HepG2 (cell line): Measurements from ENCODE around the gene UNG. TPM values are rescaled to one million over a fixed set of nuclear protein-coding genes. Genes with fewer than 3 reads are reported as not detected.

ENCODE experiments used
- ATAD3A ChIP-seq: sonication (generic); formaldehyde crosslinking; IDR thresholded peaks from 2 replicates; pipeline ENCODE4 v1.4.0; 2020; ENCODE audit warnings: missing genetic modification reagents
- FOXM1 ChIP-seq: sonication (generic); formaldehyde crosslinking; IDR thresholded peaks from 2 replicates; pipeline ENCODE4 v1.5.0; 2020; ENCODE audit warnings: missing genetic modification reagents
- FUBP1 ChIP-seq: sonication (generic); formaldehyde crosslinking; IDR thresholded peaks from 2 replicates; pipeline ENCODE4 v1.5.1; 2020; ENCODE audit warnings: missing genetic modification reagents, mild to moderate bottlenecking, borderline replicate concordance
- NR1H2 ChIP-seq: sonication (generic); formaldehyde crosslinking; IDR thresholded peaks from 2 replicates; pipeline ENCODE4 v1.8.1; 2022; ENCODE audit warnings: low read depth, missing genetic modification reagents, borderline replicate concordance
- NR2F6 ChIP-seq, 2 experiments: IDR thresholded peaks; 2 replicates each; pipeline ENCODE4 v1.6.1; 2016; ENCODE audit warnings: antibody characterized with exemption in 1 of 2, mild to moderate bottlenecking in 1 of 2
- PCBP1 ChIP-seq: fragments of 200-400 bp; formaldehyde crosslinking; IDR thresholded peaks from 2 replicates; pipeline ENCODE4 v1.6.1; 2017; ENCODE audit warnings: mild to moderate bottlenecking, low read depth, low read length, borderline replicate concordance
- REL ChIP-seq: sonication (generic); formaldehyde crosslinking; conservative IDR thresholded peaks from 2 replicates; pipeline ENCODE4 v1.8.0; 2022; ENCODE audit warnings: mild to moderate bottlenecking, missing genetic modification reagents, moderate library complexity
- SNRNP70 ChIP-seq: fragments of 200-400 bp; formaldehyde crosslinking; IDR thresholded peaks from 2 replicates; pipeline ENCODE4 v1.6.1; 2017; ENCODE audit warnings: mild to moderate bottlenecking, low read depth, low read length, moderate library complexity
- SP5 ChIP-seq: IDR thresholded peaks from 2 replicates; pipeline ENCODE4 v1.6.1; 2016; ENCODE audit warnings: low read depth, borderline replicate concordance
- THAP11 ChIP-seq: IDR thresholded peaks from 2 replicates; pipeline ENCODE4 v1.6.1; 2016; ENCODE audit warnings: missing biosample characterization, missing genetic modification reagents
- THAP7 ChIP-seq: sonication (generic); formaldehyde crosslinking; IDR thresholded peaks from 2 replicates; pipeline ENCODE4 v1.8.1; 2023; ENCODE audit warnings: mild to moderate bottlenecking, missing genetic modification reagents
- UBTF ChIP-seq: sonication (generic); formaldehyde crosslinking; IDR thresholded peaks from 2 replicates; pipeline ENCODE4 v1.4.0; 2020; ENCODE audit warnings: mild to moderate bottlenecking, missing genetic modification reagents
- ZFP91 ChIP-seq: sonication (generic); formaldehyde crosslinking; IDR thresholded peaks from 2 replicates; pipeline ENCODE4 v1.9.0; 2022; ENCODE audit warnings: missing genetic modification reagents, mild to moderate bottlenecking, borderline replicate concordance
- ZNF264 ChIP-seq: sonication (generic); formaldehyde crosslinking; IDR thresholded peaks from 2 replicates; pipeline ENCODE4 v1.4.0; 2020; ENCODE audit warnings: missing genetic modification reagents
- ZNF501 ChIP-seq: sonication (generic); formaldehyde crosslinking; IDR thresholded peaks from 2 replicates; pipeline ENCODE4 v1.5.1; 2020; ENCODE audit warnings: mild to moderate bottlenecking, moderate library complexity, missing genetic modification reagents
- ZNF563 ChIP-seq: sonication (generic); formaldehyde crosslinking; IDR thresholded peaks from 2 replicates; pipeline ENCODE4 v1.8.0; 2022; ENCODE audit warnings: mild to moderate bottlenecking, moderate library complexity, missing genetic modification reagents
- ZNF569 ChIP-seq: sonication (generic); formaldehyde crosslinking; IDR thresholded peaks from 2 replicates; pipeline ENCODE4 v1.5.0; 2020; ENCODE audit warnings: mild to moderate bottlenecking, missing genetic modification reagents, moderate library complexity, borderline replicate concordance
- ZNF576 ChIP-seq: sonication (generic); formaldehyde crosslinking; IDR thresholded peaks from 2 replicates; pipeline ENCODE4 v1.4.0; 2020; ENCODE audit warnings: mild to moderate bottlenecking, missing genetic modification reagents
- ZUFSP ChIP-seq: sonication (generic); formaldehyde crosslinking; IDR thresholded peaks from 2 replicates; pipeline ENCODE4 v1.9.0; 2021; ENCODE audit warnings: missing genetic modification reagents, mild to moderate bottlenecking, borderline replicate concordance
- polyA plus RNA-seq, 8 experiments: library from polyadenylated mRNA; depleted of rRNA in 3 of 8; stranded (reverse) in 7 of 8; unstranded in 1 of 8; fragments of >200 nt; fragmentation: Illumina TruSeq in 4 of 8; extraction: Trizol in 4 of 8; gene quantifications; 2 replicates each; pipeline versions ENCODE4 v1.2.1 to v1.2.3, GENCODE V29; 2011 to 2016; ENCODE audit warnings: low read depth in 4 of 8, missing spikeins in 1 of 8, mixed read lengths in 1 of 8; ENCODE audit not compliant: insufficient read depth in 1 of 8
- total RNA-seq, 5 experiments: library from RNA; depleted of rRNA; stranded (reverse); fragments of >200 nt; fragmentation: Illumina TruSeq; extraction: Trizol; gene quantifications; 2 replicates each; pipeline ENCODE4 v1.2.3, GENCODE V29; 2016; ENCODE audit warnings: low read depth in 1 of 5

Gene UNG
- total and polyA plus RNA-seq, 2 of the 13 experiments (the other 11 are each of a cell fraction or from before 2014, with no cell fraction given): 23.3 to 114 TPM

- TF ChIP-seq NR1H2 (CRISPR knock-in tag) (0 out of 2 replicates have a peak, but pooled peaks have one; percentile 67), REL (CRISPR knock-in tag) (peak; percentile 93; the same call in 1 of the 2 replicates), ZNF264 (CRISPR knock-in tag) (peak; percentile 88; the same call in 1 of the 2 replicates), ZFP91 (CRISPR knock-in tag) (peak; percentile 97), SP5 (CRISPR knock-in tag) (peak; percentile 48; the same call in 1 of the 2 replicates), FUBP1 (no peak), THAP7 (CRISPR knock-in tag) (no peak), PCBP1 (no peak), ZNF576 (CRISPR knock-in tag) (0 out of 2 replicates have a peak, but pooled peaks have one; percentile 80), ZNF569 (no peak), ZNF563 (CRISPR knock-in tag) (peak; percentile 96), ZUFSP (CRISPR knock-in tag) (no peak), THAP11 (CRISPR knock-in tag) (peak; percentile 91), FOXM1 (CRISPR knock-in tag) (no peak), UBTF (CRISPR knock-in tag) (peak; percentile 65), SNRNP70 (no peak), NR2F6 (IDR thresholded peaks at IDR 0.05) (0 out of 2 replicates have a peak, but pooled peaks have one; percentile 14), NR2F6 (CRISPR knock-in tag; IDR thresholded peaks at IDR 0.05) (peak; percentile 80), ZNF501 (CRISPR knock-in tag) (peak; percentile 97), ATAD3A (CRISPR knock-in tag) (no peak)
Measured at GRCh38 chr12:109093022-109093918, 4.1 kb upstream of the UNG start, which contains the start of gene ALKBH2 (continued).
